Activated T-cell treated with anti-CD3 and anti-CD28 coated beads for 4 hours (primary cell): ENCODE results near the gene PARD3.

Source experiments
- DNase-seq: peaks from one replicate; pipeline ENCODE4 v3.0.0-alpha.2; 2020

PARD3 gene

DNA sequence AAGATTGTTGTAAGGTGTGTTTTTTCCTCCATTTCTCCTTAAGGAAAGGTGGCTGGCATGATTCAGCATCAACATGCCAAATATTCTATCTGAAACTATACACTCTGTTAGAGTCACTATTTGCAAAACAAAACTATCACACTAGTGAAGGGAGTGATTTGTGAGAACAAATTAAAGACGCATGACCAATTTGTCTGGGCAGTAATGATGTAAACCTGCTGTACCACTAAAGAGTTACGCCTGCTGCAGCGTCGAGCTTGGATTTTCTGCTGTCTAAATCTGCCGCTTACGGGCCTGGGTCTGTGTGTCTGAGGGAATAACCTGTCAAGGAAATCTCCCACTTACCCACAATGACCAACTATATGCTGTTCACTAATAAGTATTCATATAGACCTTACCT, 648.3 kb downstream of the PARD3 start:
- no peak for DNase-seq

DNA sequence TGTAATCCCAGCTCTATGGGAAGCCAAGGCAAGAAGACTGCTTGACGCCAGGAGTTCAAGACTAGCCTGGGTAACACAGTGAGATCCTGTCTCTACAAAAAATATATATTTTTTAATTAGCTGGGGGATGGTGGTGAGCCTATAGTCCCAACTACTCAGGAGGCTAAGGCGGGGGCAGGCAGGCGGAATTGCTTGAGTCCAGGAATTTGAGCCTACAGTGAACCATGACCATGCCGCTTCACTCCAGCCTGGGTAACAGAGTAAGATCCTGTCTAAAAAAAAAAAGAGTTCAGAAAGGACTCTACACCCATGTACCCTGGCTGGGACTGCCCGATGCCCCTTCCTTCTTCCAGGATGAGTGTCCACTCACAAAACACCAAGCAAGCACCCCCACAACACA, 648.7 kb downstream of the PARD3 start:
- no peak for DNase-seq

- no peak for DNase-seq
Observed at GRCh38 chr10:34164029-34164428, 651.1 kb downstream of the PARD3 start.

- no peak for DNase-seq
Observed at GRCh38 chr10:34163075-34163905, 651.8 kb downstream of the PARD3 start.

DNA sequence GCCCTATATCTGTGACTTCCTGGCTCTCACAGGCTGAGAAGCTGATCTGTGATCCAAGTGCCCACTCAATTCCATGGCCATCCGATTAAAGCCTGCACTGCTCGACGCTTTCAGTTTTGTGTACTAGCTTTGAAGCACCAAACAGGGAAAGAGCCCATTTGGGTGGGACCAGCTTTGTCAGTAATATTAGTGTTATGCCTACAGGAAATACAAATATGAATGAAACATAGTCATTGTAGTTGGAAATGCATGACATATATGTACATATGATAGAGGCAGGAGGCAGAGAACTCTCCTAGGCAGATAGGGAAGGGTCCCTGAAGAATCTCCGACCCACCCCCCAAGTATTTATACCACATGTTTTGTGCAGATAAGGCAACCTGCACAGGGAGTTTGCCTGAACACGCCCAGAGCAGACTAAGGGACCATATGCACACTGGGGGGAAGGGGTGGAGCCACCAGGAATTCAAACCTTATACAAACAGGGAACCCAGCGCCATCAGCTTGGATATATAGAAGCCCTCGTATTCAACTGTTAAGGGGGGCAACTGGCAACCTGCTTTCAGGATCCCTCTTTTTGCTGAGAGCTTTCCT, 653.2 kb downstream of the PARD3 start:
- no peak for DNase-seq

DNA sequence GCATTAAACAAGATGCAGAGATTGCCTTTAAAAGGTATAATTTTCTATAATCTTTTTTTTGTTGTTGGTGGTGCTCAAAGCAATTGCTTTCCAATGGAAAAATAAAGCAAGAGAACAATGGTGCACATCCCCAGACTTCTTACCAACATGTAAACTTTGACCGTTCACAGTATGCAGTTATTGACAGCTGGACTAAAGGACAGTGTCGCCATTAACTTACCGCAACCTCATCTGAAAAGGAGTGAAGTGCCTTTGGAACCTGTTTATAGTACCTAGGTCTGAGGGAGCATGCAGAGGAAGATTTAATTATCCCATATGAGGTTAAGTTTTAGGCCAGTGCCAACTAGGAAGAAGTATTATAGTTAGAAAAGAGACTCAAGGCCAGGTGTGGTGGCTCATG, 654.5 kb downstream of the PARD3 start:
- no peak for DNase-seq

DNA sequence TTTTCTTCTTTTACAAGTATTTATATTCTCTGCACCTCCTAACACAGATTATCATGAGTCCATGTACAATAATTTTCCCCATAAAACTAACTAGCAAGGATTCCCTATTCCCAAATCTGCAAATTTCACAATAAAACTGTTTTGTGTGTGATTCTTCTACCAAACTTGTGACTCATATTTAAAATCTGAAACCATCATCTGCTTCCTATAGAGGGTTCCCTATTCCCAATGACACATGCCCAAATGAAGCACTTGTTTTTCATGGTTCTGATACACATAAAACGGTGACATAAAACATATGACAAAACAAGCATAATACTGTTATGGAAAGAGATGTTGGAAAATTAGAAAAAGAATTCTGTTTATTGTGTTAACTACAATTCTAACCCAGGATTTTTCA, 657.6 kb downstream of the PARD3 start:
- no peak for DNase-seq

DNA sequence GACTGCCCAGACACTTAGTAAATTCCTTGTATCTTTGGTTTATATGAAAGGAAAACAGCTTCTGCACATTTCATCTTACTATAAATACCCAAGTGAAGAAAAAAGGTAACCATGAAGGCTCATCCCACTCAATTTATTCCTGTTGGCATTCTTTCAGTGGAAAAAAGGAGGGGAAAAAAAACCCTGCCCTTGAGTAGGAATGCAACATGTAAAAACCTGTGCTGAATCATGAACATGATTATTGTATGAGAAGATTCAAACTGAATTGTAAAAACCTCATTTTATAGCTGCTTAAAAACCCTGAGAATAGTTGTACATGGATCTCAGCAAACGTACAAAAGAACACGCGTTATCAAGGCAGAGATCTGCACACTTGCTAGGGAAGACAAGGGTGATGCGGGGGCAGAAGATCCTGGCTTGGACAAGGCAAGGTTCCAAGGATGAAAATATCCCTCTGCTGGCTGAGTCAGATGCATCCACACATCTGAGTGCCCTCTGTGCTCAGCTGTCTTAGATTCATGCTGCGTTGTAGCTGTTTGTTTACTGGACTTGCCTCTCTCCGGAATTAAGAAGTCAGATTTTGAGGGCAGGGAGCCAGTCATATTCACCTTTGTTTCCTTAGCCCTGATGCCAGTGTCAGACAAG, 658.2 kb downstream of the PARD3 start:
- DNase-seq: no peak

DNA sequence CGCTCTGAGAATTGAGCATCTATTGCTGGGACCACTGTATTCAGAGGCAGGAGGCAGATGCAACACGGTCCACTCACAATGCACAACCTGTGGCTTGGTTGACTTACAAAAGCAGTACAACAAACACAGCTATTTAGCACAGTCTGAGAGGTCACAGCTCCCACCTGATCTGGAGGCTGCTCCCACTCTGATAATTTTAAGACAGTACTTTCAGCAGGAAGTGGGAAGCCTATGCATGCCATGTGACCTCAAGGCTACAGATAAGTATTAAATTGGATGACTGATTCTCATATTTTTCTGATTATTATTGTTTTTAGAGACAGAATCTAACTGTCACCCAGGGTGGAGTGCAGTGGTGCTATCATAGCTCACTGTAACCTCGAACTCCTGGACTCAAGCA, 659.3 kb downstream of the PARD3 start:
- no peak for DNase-seq

GRCh38 chr10:34154383-34154900, 660.7 kb downstream of the PARD3 start:
- no peak for DNase-seq

GRCh38 chr10:34153663-34154382, 661.3 kb downstream of the PARD3 start:
- DNase-seq: no peak

- no peak for DNase-seq
Observed at GRCh38 chr10:34152434-34152833, 662.7 kb downstream of the PARD3 start.

- DNase-seq: no peak
Observed at GRCh38 chr10:34151931-34152330, 663.2 kb downstream of the PARD3 start.

GRCh38 chr10:34151481-34151880, 663.6 kb downstream of the PARD3 start:
- DNase-seq: no peak

DNA sequence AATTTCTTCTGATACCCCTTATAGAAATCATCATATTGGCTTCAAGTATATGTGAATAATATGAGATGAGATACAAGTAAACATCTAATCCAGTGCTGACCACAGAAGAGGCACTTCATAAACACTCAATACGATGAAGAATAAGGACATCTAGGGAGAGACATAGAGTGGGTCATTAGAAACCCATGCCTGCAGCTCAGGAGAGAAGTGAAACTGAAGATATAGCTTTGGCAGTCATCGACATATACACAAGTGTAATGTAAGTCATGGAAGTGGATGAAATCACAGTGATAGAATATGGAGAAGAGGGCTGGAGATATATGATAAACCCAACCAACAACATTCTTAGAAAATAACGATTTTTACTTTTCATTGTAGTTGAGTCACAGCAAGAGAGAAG, 665.0 kb downstream of the PARD3 start:
- DNase-seq: no peak

DNA sequence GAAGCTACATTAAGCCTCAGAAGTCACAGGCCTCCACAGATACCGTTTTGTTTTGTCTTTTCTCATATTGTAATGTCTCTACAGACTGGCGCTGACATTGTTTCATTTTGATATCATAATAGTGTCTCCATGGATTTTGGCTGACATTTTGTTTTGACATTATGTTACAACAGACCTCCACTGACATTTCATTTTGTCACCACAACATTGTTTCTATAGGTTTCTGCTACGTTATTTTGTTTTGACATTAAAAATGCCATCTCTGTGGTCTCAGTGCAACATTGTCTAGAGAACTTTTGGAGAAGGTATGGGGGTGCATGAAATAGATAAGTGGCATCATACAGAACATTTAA, 666.8 kb downstream of the PARD3 start:
- no peak for DNase-seq

DNA sequence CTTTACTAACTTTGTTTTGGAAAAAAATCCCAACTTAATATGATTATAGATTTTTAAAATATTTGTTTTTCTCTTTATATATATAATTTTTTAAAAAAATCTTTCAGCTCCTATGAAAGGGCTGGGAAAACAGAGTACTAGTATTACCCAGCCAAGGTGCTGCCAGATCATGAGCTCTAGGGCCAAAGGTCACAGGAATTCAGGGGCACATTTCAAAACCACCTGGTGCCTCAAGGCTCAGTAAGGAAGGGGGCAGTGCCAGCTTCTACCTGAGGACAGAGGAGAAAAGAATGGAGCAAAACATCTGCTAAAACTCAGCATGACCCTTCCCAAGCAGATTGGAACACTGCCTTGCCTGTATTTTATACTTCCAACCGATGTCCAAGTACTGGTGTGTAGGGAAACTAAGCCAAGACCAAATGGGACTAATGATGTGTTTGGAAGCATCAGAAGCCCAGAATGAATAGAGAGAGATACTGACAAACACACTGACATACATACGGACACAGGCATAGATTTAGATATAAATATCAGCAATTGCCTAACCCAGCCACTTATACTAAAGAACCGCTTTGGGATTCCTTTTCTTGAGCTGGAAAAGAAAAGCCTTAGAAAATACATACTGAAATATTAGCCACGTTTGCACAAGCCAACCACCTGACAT, 667.3 kb downstream of the PARD3 start:
- DNase-seq: no peak

DNA sequence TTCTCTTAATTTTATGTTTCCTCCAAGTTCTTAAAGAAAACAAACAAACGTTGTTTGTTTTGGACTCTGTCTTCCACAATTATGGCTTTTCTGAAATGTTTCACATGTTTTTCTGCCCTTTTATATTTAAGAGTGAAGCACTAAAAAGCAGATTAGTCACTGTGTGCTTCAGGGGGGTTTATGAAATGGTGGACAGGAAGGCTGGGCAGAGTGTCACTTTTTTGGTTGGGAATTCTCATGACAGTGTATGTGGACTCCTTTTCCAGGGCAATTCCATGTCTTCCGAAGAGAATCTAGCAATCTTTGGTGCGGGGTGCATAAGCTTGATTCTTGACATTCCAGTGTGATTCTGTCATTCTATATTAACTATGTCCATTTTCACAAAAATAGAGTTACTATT, 669.4 kb downstream of the PARD3 start:
- DNase-seq: no peak

- no peak for DNase-seq
Observed at GRCh38 chr10:34143466-34143865, 671.6 kb downstream of the PARD3 start.

- no peak for DNase-seq
Observed at GRCh38 chr10:34141032-34141680, 673.9 kb downstream of the PARD3 start.

GRCh38 chr10:34139559-34139958, 675.5 kb downstream of the PARD3 start:
- no peak for DNase-seq

- DNase-seq: no peak
Observed at GRCh38 chr10:34137955-34138354, 677.1 kb downstream of the PARD3 start.
